HG03442 (cell line): ENCODE measurements around the gene CORO2A.

Experiments
- ATAC-seq: cut with Tn5 transposase; IDR thresholded peaks from one replicate; pipeline ENCODE4 v1.9.1; 2021; ENCODE audit warnings: mild to moderate bottlenecking, moderate library complexity; ENCODE audit not compliant: unreplicated experiment

Gene CORO2A

DNA sequence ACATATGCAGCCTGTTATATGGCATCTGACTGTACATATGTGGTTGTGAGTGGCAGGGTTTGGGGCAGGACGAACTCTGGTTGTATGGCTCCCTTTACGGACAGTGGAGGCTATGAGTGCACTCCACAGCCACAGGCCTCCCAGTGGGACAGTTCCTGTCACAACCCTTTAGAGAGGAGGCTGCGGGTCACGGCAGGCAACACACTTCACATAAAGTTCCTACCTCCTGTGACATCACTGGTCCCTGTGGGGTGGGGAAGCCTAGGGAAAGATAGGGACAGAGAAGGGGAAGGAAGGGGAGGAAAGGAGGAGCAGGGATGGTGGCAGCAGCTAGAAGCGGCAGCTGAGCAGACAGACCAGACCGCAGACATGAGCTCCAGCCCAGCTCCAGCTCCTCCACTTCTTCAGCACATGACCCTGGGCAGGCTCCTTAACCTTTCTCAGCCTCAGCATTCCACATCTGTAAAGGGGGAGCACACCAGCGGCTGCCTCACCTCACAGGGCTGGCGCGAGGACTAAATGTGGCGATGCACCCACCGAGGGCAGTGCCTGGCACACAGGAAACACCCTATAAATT, 27.4 kb upstream of the CORO2A start:
- no peak for ATAC-seq

DNA sequence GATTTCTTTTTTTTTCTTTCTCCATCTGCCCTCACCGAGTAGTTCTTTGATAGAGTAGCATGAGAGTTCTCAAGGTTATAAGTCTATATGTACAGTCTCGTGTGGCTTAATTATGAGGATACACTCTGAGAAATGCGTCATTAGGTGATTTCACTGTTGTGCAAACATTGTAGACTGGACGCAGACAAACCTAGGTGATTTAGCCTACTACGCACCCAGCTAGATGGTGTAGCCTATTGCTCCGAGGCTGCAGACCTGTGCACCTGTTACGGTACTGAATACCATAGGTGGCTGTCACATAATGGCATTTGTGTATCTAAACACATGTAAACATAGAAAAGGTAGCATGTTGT, 26.9 kb upstream of the CORO2A start:
- ATAC-seq = no peak

- ATAC-seq = no peak
Measured at GRCh38 chr9:98218562-98219363, 26.3 kb upstream of the CORO2A start.

DNA sequence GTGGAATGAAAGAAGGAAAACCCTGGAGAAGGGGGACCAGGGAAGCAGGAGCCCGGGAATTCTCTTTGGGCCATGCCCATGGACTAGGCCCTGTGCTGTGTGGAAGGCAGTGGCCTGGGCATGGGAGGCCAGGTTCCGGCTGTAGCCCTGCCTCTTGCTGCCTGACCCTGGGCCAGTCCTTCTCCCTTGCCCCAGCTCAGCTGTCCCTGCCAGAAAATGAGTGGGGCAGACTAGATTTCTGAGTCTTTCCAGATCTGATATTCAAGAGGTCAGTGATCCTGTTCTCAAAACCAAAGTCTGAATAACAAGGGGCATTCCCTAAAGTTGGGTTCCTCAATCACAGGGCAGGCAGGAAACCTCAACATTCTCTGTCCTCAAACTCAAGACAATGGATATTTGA, 24.8 kb upstream of the CORO2A start:
- ATAC-seq = no peak

GRCh38 chr9:98216391-98216790, 24.0 kb upstream of the CORO2A start:
- ATAC-seq = no peak

- no peak for ATAC-seq
Measured at GRCh38 chr9:98215821-98216220, 23.4 kb upstream of the CORO2A start.

DNA sequence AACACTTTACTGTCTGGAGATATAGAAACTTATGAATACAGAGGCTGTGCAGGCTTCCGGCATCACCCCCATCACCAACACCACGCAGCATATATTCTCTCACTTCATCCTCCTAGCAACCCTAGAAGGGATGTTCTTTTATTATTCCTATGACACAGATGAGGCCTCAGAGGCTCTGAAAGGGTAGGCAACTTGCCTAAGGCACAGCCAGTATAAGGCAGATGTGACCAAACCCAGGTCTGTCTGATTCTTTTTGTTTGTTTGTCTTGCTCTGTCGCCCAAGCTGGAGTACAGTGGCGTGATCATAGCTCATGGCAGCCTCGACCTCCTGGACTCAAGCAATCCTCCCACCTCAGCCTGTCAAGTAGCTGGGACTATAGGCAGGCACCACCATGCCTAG, 22.8 kb upstream of the CORO2A start:
- no peak for ATAC-seq

DNA sequence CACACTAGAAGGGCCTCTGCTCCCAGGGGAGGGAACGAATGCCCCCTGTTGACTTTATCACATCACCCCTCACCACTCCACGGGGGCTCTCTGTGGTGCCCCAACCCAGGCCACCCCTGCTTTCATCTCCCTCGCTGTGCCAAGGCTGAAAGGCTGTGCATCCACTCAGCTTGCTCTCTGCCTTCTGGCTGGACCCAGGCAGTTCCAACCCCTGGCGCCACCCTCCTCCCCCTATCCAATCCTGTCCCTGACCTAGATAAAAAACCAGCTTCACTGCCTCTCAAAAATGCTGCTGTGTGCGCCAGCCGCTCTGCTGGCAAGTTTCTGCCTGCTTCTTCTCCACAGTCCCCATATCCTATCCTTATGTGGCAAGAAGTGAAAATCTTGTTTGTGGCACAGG, 22.4 kb upstream of the CORO2A start:
- ATAC-seq = no peak

GRCh38 chr9:98211260-98211659, 18.8 kb upstream of the CORO2A start:
- no peak for ATAC-seq

- ATAC-seq = no peak
Measured at GRCh38 chr9:98210435-98210834, 18.0 kb upstream of the CORO2A start.

DNA sequence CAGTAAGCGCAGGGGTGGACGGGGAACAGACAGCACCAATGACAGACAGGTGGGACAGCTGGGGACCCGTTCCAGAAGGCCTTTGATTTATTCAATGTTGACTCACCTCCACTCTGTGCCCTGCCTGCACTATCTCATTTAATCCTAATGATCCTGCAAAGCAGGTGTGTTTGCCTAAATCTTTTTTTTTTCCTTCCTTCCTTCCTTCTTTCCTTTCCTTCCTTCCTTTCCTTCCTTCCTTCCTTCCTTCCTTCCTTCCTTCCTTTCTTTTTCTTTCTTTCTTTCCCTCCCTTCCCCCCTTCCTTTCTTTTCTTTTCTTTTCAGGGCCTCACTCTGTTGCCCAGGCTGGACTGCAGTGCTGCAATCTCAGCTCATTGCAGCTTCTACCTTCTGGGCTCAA, 17.1 kb upstream of the CORO2A start:
- ATAC-seq = no peak

- no peak for ATAC-seq
Measured at GRCh38 chr9:98208635-98209034, 16.2 kb upstream of the CORO2A start.

- no peak for ATAC-seq
Measured at GRCh38 chr9:98207606-98208005, 15.2 kb upstream of the CORO2A start.

DNA sequence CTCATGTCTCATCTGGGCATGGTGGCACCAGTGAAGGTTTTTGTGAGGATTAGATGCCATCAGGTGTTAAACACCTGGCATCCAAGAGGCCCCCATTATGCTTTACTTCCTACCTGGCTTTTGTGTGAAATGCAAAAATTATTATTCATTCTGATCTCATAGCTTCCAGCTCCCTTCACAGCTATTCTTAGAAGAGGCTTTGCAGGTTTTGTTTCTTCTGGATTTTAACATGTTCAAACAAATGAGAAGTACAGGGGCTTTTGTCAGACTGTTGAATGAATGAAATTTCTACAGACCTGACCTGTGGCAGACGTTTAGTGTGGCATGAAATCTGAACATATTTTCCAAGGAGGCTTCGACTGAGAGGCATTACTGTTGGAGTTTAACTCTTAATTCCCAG, 14.3 kb upstream of the CORO2A start:
- ATAC-seq = no peak

GRCh38 chr9:98204692-98205091, 12.3 kb upstream of the CORO2A start:
- ATAC-seq = no peak

DNA sequence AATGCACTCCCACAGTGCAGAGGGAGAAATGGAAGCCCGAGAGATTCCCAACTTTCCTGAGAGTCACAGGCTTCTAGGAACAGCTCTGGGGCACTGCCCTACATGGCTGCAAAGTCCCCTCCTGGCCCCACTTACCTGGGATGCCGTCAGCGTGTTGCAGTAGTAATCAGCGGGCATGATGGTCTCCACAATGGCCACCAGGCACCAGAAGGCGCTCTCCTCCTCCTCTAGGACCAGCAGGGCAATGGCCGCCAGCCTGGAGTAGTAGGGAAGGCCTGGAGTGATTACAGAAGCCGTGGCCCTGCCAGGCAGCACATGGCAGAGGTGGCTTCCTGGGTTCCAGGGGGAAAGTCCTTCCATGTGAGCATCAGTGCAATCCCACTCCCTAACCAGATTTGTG, 10.7 kb upstream of the CORO2A start:
- no peak for ATAC-seq

GRCh38 chr9:98202252-98202651, 9.8 kb upstream of the CORO2A start:
- ATAC-seq = no peak

DNA sequence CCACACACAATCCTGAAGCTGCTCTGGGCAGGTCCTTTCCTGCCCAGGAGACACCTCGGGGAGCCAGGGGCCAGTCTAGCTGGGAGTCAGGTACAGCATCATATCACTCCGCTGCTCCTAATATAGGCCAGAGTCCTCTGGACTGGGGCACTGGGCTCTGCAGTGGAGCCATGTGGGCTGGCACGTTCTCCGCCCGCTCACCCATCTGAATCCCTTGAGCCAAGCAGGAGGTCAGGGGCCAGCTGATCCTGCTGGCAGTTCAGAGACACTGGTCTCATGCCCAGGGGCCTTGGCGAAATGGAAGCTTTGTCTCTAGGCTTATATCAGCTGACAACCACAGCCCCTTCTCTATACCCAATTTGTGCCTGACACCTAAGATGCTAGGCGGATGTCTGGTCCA, 9.3 kb upstream of the CORO2A start:
- no peak for ATAC-seq

DNA sequence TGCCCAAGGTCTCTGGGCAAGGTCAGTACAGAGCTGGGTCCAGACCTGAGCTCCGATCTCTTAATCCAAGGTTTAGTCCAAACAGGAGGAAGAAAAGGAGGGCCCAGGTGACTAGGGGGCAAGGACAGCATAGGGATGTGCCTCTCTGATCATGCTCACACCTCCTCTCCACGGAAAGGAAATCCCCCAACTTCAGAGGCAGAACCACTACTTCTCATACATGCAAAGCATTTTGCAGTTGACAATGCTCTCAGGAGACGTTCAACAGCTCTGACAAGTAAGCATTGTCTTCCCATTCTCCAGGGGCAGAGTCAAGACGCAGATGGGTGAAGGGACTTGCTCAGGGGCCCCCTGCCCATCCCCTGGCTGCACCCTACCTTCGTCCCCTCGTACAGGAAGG, 8.7 kb upstream of the CORO2A start:
- ATAC-seq = peak; percentile 76

- ATAC-seq = no peak
Measured at GRCh38 chr9:98199388-98200033, 7.1 kb upstream of the CORO2A start.

GRCh38 chr9:98195671-98196070, 3.2 kb upstream of the CORO2A start:
- no peak for ATAC-seq

DNA sequence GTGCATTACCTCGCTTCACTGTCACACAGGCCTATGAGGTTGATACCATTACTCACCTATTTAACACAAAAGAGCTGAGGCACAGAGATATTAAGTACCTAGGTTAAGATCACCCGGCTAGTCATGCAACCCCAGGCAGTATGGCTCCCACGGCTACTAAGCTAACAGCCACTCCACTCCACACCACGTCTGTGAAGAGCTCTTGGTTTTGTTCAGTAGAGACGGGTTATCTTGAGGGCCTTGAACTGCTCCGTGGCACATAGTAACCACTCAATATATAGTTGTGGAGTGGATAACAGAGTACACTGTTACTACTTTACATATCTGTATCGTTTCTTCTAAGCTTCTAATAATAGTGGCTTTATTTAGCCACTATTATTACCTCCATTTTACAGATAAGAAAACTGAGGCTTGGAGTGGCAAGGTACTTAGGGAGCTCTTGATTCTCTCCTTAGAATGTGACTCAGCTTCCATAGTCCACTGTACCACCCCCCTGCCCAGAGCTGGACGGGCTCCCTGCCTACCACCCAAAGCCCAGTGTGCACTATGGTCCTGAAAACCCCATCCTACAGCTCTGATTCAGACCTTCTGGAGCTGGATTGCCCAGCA, 1.0 kb upstream of the CORO2A start:
- ATAC-seq = no peak
